ENCODE data around the gene TTC24.

GRCh38 chr1:156600733-156601121 lies 21.2 kb downstream of the TTC24 start:
- TF ChIP-seq CTCF (IDR thresholded peaks at IDR 0.05; ENCODE audit: low read depth, low read length) (no peak), POLR2A (IDR thresholded peaks at IDR 0.05; ENCODE audit: extremely low read depth, insufficient read length) (no peak)

Measured in NB4 (cell line).